Ishikawa (cell line): ENCODE data around the gene ZNF142.

Source experiments
- CEBPB ChIP-seq: IDR thresholded peaks from 2 replicates; pipeline ENCODE4 v1.6.1; 2012
- CREB1 ChIP-seq: IDR thresholded peaks from 2 replicates; pipeline ENCODE4 v1.6.1; 2012; ENCODE audit warnings: low read depth
- EGR1 ChIP-seq: IDR thresholded peaks from 2 replicates; pipeline ENCODE4 v1.6.1; 2012
- EP300 ChIP-seq: IDR thresholded peaks from 2 replicates; pipeline ENCODE4 v1.6.1; 2012; ENCODE audit warnings: borderline replicate concordance
- FOXM1 ChIP-seq: IDR thresholded peaks from 2 replicates; pipeline ENCODE4 v1.6.1; 2012; ENCODE audit warnings: low read depth, borderline replicate concordance
- MAX ChIP-seq: IDR thresholded peaks from 2 replicates; pipeline ENCODE4 v1.6.1; 2012
- NFIC ChIP-seq: IDR thresholded peaks from 2 replicates; pipeline ENCODE4 v1.6.1; 2012
- RAD21 ChIP-seq: IDR thresholded peaks from 2 replicates; pipeline ENCODE4 v1.6.1; 2012; ENCODE audit warnings: low read depth
- REST ChIP-seq: IDR thresholded peaks from 2 replicates; pipeline ENCODE4 v1.6.1; 2012; ENCODE audit warnings: low read depth, mild to moderate bottlenecking
- TAF1 ChIP-seq: IDR thresholded peaks from 2 replicates; pipeline ENCODE4 v1.6.1; 2012; ENCODE audit warnings: low read depth, mild to moderate bottlenecking
- TCF12 ChIP-seq: IDR thresholded peaks from 2 replicates; pipeline ENCODE4 v1.6.1; 2012; ENCODE audit warnings: low read depth
- TEAD4 ChIP-seq: IDR thresholded peaks from 2 replicates; pipeline ENCODE4 v1.6.1; 2012
- YY1 ChIP-seq: IDR thresholded peaks from 2 replicates; pipeline ENCODE4 v1.6.1; 2012; ENCODE audit warnings: low read depth
- ZBTB7A ChIP-seq: IDR thresholded peaks from 2 replicates; pipeline ENCODE4 v1.6.1; 2012; ENCODE audit warnings: low read depth
- TF ChIP-seq, protein P1 (sequence below): IDR thresholded peaks from 2 replicates; pipeline ENCODE4 v1.6.1; 2012

ZNF142 gene

GRCh38 chr2:218663901-218664300 is 4.5 kb upstream of the ZNF142 start:
- TF ChIP-seq NFIC (no peak), CEBPB (no peak), TEAD4 (no peak), TCF12 (no peak), EP300 (no peak), RAD21 (no peak), ZBTB7A (no peak), FOXM1 (no peak)
- TF ChIP-seq, protein P1, sequence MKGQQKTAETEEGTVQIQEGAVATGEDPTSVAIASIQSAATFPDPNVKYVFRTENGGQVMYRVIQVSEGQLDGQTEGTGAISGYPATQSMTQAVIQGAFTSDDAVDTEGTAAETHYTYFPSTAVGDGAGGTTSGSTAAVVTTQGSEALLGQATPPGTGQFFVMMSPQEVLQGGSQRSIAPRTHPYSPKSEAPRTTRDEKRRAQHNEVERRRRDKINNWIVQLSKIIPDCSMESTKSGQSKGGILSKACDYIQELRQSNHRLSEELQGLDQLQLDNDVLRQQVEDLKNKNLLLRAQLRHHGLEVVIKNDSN: no peak

- TF ChIP-seq YY1 (no peak), NFIC (no peak), ZBTB7A (no peak), TAF1 (no peak), CEBPB (no peak), REST (no peak), TCF12 (no peak), CREB1 (no peak), EGR1 (no peak), RAD21 (no peak), MAX (no peak), TEAD4 (no peak), EP300 (no peak), FOXM1 (no peak)
- TF ChIP-seq, protein P1: no peak
These were observed 3.4 kb upstream of the ZNF142 start for GRCh38 chr2:218662827-218663226.

GRCh38 chr2:218662377-218662776 is 3.0 kb upstream of the ZNF142 start:
- no peak for TF ChIP-seq FOXM1
- TF ChIP-seq CREB1: no peak
- no peak for TF ChIP-seq NFIC
- no peak for TF ChIP-seq RAD21
- TF ChIP-seq, protein P1: no peak
- TF ChIP-seq MAX: no peak
- TF ChIP-seq ZBTB7A: no peak
- TF ChIP-seq REST: no peak
- TF ChIP-seq YY1: no peak
- TF ChIP-seq CEBPB: no peak
- TF ChIP-seq EGR1: no peak
- no peak for TF ChIP-seq TCF12
- TF ChIP-seq EP300: no peak
- TF ChIP-seq TAF1: no peak
- TF ChIP-seq TEAD4: no peak

DNA sequence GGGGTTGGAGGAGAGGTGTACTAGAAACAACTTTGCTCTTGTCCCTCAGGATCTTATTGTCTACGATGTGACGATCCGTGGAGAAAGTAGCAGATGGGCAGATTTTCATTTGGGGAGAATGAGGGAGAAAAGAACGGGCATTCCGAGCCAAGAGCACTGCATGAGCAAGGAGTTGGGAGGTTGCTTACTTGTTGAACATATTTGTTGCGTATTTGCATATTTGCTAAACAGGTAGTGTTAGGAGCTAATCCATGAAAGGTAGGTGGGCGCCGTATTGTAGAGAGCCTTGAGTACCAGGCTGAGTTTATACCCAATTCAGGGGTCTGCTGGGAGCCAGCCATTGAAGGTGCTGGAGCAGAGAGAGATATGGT is 550 bp upstream of the ZNF142 start:
- TF ChIP-seq FOXM1: no peak
- TF ChIP-seq REST: no peak
- no peak for TF ChIP-seq TEAD4
- no peak for TF ChIP-seq RAD21
- no peak for TF ChIP-seq ZBTB7A
- TF ChIP-seq NFIC: no peak
- TF ChIP-seq TAF1: no peak
- TF ChIP-seq MAX: no peak
- no peak for TF ChIP-seq CEBPB
- TF ChIP-seq TCF12: no peak
- TF ChIP-seq CREB1: no peak
- no peak for TF ChIP-seq EP300
- TF ChIP-seq YY1: no peak
- no peak for TF ChIP-seq EGR1
- TF ChIP-seq, protein P1: no peak
